Measurements from ENCODE around the gene POLR3A.

POLR3A gene

DNA sequence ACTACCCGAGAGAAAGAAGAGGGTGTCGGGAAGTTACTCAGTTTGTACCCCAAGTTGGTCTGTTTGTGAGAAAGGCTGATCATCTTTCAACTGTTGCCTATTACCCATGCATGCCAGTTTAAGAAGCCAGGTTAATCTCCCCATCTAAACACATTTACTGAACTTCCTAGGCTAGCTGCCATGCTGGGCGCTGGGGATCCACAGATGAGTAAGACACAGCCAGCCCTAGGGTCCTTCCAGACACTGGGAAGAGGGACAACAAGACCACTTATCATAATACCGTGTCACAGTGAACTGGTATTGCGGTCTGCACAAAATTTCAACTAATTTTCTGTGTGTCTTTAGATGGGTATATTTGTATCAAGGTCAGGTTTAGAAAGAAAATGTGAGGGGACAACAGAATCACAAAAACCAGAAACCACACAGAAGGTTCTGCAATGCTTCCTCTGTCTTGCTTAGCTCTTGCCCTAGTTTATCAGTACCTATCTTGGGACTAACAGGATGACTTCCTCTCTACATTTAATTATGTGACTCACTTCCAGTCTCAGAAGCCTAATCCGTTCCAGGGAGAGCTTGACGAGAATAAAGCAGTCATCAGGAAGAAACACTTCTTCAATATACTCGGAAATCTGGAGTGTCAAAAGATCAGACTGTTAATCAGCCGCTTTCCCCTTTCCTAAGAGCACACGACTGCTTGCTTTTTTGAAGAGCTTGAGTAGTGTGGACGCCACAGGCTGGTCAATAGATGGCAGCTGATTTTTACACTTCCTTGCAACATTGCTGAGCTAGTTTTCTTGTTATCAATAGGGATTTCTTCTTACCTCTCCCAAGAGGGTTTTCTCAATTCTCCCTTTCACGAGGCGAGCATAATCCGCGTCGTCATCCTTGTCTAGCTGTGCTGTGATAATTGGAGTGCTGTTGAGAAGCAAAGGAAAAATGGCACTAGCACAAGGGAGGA is 45.7 kb downstream of the POLR3A start:
- TF ChIP-seq GATA3 (IDR thresholded peaks at IDR 0.05; ENCODE audit: low read depth, low read length): no peak
- TF ChIP-seq GATA2 (IDR thresholded peaks at IDR 0.05; ENCODE audit: low read depth, low read length): no peak; the same call in 1 of the 2 replicates

DNA sequence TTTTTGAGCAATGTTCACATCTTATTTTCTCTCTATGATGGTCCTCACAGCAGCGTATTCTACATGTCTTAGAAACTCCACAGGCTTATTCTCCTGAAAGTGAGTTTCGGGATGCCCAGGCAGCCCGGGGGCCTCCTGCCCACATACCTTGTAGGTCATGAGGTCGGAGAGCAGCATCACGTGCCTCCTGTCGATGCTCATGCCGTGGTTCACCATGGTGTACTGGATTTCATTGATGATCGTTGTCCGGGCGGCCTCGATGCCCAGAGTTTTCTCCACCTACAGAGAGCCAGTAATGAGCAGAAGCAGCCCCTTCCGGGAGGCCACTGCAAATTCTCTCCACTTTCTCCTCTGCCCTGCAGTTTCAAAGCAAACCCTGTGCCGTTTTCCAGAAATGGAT is 48.0 kb downstream of the POLR3A start:
- TF ChIP-seq GATA2 (IDR thresholded peaks at IDR 0.05; ENCODE audit: low read depth, low read length) (no peak), GATA3 (IDR thresholded peaks at IDR 0.05; ENCODE audit: low read depth, low read length) (no peak)

DNA sequence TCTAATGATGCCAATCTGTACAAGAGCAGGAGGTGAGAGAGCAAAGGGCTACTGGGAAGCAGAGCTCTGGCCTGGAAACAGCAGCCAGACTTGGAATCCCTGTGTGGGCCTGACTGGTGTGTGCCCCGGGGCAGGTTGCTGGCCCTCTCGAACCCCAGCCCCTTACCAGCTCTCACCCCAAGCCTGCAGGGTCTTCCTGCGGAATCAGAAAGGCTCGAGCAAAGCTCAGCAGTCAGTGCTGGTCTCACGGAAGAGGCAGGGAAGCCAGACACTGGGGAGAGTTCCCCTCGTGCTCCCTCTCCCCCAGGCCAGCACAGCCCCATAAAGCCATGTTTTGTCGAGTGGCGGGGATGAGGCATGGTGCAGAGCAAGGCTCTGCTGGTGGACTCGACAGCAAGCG is 50.1 kb downstream of the POLR3A start:
- TF ChIP-seq GATA3 (IDR thresholded peaks at IDR 0.05; ENCODE audit: low read depth, low read length) (no peak), GATA2 (IDR thresholded peaks at IDR 0.05; ENCODE audit: low read depth, low read length) (no peak)

DNA sequence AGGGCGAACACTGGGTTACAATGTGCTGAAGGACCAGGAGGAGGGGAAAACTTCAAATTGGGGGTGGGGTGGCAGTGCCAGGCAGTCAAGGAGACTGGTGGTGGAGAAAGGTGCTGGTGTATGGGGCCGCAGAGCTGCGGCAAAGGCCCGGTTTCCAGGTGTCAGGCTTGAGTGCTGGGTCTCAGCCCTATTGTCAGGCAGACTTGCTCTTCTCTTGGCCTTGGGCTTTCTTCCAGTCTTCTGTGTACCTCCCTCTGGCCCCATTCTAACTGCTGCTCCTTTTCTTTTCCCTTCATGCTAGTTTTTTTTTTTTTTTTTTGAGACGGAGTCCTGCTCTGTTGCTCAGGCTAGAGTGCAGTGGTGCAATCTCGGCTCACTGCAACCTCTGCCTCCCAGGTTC is 51.0 kb downstream of the POLR3A start:
- TF ChIP-seq GATA3 (IDR thresholded peaks at IDR 0.05; ENCODE audit: low read depth, low read length): no peak
- TF ChIP-seq GATA2 (IDR thresholded peaks at IDR 0.05; ENCODE audit: low read depth, low read length): no peak

DNA sequence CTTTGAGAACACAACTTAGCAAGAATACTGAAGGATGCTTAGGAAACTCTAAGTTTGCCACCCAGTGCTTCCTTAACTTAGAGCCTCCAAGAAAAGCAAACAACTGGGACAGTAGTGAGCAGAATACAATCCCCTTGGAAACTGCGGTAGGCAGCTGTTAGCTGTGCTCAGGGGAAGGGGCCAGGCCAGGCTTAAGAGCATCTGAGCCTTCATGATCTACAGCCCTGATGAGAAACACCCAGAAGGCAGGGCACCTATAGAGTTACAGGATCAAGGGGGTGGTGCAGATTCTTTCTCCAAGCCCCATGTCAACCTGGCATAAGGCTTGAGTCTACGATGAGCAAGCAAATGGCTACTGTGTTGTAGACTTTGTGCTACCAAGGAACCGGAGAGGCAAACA is 51.4 kb downstream of the POLR3A start:
- TF ChIP-seq GATA2 (IDR thresholded peaks at IDR 0.05; ENCODE audit: low read depth, low read length) (no peak), GATA3 (IDR thresholded peaks at IDR 0.05; ENCODE audit: low read depth, low read length) (no peak)

DNA sequence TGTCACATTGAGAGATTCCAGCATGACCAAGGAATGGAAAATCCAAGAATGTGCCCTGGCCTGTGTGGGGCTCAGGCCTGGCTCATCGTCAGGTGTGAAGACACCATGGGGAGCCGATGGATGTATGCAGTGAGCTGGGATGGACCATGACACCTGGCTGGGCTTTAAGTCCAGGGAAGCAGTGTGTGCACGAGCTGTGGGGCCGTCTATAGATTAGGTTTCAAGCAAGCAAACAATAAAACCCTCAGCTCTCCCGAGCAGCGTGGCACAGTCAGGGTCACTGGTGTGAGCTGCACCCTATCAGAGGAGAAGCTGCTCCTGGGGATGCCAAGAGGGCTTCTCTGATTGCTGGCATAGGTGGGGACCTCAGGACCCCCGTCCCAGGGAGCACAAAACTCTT is 52.3 kb downstream of the POLR3A start:
- TF ChIP-seq GATA3 (IDR thresholded peaks at IDR 0.05; ENCODE audit: low read depth, low read length) (no peak), GATA2 (IDR thresholded peaks at IDR 0.05; ENCODE audit: low read depth, low read length) (no peak)

DNA sequence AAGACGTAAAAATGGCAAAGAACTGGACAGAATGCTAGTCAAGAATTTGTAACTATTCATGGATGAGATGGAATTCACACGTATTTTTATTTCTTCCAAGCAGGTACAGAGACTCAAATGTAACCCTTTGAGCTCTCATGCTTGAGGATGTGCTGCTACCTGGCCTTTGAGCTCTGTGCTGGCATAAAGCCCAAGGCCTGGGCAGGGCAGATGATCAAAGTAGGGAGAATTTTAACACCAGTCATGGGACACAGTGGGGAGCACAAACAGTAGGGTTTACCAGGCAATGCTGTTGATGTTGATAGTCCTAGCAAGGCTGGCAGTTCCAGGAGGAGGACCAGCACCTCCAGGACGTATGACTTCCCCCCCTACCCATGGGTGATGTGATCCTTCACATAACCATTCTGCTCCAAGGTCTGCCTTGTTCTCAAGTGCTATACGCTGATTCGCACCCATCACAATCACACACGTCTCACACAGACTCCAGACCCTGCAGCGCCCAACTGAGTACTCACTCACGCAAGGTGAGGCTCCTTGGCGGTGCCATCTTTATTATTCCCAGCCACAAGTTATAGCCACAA is 54.1 kb downstream of the POLR3A start:
- TF ChIP-seq GATA2 (IDR thresholded peaks at IDR 0.05; ENCODE audit: low read depth, low read length): no peak

DNA sequence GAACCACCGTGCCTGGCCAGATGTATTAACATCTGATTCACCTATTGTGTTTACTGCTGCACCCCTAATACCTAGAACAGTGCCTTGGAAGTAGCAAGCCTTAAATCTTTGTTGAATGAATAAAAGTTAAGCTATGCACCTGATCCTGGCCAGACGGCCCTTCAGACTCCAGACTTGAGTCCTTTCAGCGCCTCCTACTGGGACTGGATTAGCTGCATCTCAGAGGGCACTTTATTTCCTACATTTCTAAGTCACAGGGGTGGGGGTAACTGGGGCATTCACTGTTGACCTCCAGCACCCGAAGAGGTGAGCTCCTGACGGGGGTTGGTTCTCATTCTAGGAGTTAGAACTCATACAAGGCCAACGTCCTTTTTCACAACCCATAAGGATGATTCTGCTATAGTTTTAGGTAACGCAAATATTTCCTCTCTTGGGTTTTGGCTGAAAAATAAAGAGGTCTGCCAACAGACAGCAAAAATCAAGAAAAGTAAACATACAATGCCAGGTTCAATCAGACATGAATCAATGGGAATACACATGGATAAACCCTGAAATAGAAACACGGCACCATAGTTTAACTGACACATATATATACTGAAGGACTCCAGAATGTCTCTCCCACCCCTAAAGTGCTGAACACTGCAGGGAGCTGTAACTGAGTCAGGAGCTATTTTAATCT is 54.8 kb downstream of the POLR3A start:
- no peak for TF ChIP-seq GATA3 (IDR thresholded peaks at IDR 0.05; ENCODE audit: low read depth, low read length)
- no peak for TF ChIP-seq GATA2 (IDR thresholded peaks at IDR 0.05; ENCODE audit: low read depth, low read length)

DNA sequence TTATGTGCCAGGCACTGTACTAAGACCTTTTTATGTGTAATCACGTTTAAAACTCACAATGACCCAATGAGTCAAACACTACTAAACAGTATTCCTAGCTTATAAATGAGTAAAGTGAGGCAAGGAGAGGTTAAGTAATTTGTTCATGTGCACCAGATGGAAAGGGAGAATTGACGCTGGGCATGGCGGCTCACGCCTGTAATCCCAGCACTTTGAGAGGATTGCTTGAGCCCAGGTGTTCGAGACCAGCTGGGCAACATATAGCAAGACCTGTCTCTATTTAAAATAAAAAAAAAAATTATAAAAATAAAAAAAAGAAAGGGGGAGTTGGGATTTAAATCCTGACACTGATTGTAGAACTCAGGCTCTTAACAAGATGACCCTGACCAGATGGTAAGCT is 56.0 kb downstream of the POLR3A start:
- no peak for TF ChIP-seq GATA2 (IDR thresholded peaks at IDR 0.05; ENCODE audit: low read depth, low read length)
- no peak for TF ChIP-seq GATA3 (IDR thresholded peaks at IDR 0.05; ENCODE audit: low read depth, low read length)

DNA sequence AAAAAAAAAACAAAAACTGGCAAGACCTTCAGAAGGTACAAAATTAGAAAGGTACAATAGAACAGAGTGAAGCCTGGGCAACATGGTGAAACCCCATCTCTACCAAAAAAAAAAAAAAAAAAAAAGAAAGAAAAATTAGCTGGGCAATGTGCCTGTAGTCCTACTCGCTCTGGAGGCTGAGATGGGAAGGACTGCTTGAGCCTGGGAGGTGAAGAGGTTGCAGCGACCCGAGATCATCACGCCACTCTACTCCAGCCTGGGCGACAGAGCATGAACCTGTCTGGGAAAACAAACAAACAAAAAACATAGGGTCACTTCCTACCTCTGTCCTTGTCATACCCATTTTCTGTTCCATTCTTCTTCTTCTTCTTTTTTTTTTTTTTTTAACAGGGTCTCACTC is 57.2 kb downstream of the POLR3A start:
- TF ChIP-seq GATA2 (IDR thresholded peaks at IDR 0.05; ENCODE audit: low read depth, low read length): no peak
- no peak for TF ChIP-seq GATA3 (IDR thresholded peaks at IDR 0.05; ENCODE audit: low read depth, low read length)

DNA sequence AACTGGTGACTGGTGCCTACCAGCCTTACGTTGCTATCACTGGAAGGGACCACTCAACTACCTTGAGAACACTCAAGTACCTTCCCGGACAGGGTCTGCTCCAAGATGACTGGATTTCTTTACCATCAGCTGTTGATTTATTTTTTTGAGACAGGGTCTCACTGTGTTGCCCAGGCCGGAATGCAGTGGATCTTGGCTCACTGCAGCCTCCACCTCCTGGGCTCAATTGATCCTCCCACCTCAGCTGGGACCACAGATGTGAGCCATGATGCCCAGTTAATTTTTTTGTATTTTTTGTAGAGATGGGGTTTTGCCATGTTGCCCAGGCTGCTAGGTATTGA is 57.5 kb downstream of the POLR3A start:
- TF ChIP-seq GATA3 (IDR thresholded peaks at IDR 0.05; ENCODE audit: low read depth, low read length) (no peak), GATA2 (IDR thresholded peaks at IDR 0.05; ENCODE audit: low read depth, low read length) (no peak)

DNA sequence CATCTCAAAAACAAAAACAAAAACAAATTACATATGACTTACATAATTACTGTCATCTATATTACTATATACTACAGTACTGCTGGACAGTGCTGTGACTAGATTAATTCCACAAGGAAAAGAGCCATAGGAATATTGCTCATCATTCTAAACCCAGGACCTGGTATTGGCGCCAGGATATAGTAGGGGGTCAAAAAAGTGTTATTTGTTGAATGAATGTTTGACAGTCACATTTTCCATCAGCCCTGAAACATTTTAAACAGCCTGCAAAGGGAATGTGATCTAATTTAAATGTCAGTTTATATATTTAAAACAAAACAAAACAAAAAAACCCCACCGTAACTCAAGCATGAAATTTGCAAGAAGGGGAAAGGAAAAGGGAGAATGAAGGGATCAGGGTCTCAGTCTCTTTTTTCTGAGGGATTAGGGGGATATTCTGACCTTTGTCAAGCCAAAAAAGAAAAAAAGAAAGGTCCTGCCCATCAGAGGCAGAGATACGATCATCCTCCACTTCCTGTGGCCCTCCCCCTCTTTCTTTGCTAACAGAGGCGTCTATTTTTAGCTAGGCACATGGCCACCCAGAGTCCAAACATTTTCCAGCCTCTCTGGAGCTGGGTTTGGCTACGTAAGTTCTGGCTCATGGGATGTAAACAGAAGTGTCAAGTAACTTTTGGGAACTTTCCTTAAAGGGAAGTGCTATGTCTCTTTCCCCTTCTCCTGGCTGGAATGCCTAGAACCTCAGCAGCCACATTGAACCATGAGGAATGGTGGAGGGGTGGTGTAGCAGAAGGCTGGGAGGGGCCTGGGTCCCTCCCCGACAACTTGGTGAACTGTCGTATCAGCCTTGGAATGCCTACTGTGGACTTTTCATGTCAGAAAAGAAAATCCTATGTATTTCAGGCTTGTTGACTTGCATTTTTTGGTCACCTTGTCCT is 58.2 kb downstream of the POLR3A start:
- peak; percentile 67; the same call in 1 of the 2 replicates for TF ChIP-seq GATA3 (IDR thresholded peaks at IDR 0.05; ENCODE audit: low read depth, low read length)
- TF ChIP-seq GATA2 (IDR thresholded peaks at IDR 0.05; ENCODE audit: low read depth, low read length): peak; percentile 93

DNA sequence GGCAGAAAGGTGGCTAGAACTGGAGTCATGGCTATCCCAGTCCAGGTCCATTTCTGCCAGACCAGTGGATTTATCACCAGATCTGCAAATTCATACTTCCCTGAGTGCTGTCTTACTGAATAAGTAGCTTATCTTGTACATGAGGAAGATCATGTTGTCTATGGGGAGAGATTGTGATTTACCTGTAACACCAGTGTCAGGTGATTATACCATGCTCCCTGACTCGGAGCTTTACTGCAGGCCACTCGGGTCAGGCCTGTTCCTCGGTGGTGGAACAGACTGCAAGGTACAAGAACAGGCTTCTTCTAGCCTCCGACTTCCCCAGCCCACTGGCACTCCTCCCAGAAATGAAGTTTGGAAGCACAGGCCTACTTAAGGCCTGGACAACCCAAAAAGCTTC is 60.2 kb downstream of the POLR3A start:
- TF ChIP-seq GATA3 (IDR thresholded peaks at IDR 0.05; ENCODE audit: low read depth, low read length) (no peak), GATA2 (IDR thresholded peaks at IDR 0.05; ENCODE audit: low read depth, low read length) (peak; percentile 45; the same call in 1 of the 2 replicates)

DNA sequence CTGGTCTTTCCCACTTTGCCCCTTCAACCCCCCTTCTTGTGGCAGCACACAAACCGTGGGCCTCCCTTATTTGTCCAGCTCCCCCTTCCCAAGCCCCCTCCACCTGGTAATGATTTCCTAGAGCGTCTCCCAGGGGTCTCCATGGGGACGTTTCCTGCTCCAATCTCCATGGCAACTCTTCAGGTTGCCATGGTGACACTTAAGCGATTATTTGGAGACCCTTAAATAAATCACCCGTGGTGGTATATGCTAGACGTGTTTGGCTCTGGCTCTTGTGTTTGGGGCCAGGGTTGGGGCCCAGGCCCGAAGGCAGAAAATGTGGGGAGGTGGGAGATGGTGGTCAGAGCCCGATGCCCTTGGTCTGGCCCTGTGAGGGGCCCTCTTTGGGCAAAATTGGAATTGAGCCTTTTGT is 61.7 kb downstream of the POLR3A start:
- TF ChIP-seq GATA2 (IDR thresholded peaks at IDR 0.05; ENCODE audit: low read depth, low read length) (no peak), GATA3 (IDR thresholded peaks at IDR 0.05; ENCODE audit: low read depth, low read length) (no peak)
